ENCODE results near the gene TENM4.

The TENM4 gene

DNA sequence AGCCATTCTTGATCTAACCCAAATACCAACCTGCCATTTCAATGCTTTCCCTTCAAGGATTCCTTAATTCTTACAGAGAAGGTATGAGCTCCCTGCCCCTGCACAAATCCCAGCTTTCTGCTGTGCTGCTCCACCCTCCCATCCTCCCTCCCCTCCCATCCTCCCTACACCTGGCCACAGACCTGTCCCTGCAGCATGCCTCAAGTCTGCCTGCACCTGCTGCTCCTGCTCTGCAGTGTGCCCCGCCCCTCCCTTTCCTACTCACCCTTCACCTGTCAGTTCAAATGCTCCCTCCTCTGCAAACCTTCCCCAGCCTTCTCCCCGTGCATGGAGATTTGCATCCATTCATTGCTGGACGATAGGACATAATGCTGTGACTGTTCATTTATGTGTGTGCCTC, 726.3 kb downstream of the TENM4 start:
- no peak for FAIRE-seq

DNA sequence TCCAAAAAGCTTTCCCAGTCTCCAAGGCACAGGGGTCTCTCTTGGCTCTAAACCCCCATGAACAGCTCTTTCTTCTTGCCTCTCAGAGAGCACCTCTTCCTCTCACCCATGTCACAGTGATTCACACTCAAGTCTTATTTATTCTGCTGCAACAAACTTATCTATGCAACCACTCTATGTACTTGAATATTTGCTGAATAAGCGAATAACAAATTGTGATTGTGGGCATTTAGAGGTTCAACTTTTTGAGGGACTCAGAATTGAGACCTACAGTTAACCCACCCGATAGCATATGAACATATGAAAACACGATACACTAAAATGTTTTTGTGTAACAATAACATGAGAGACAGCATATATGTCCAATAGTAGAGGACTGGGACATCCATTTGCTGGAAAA, 729.1 kb downstream of the TENM4 start:
- no peak for FAIRE-seq

DNA sequence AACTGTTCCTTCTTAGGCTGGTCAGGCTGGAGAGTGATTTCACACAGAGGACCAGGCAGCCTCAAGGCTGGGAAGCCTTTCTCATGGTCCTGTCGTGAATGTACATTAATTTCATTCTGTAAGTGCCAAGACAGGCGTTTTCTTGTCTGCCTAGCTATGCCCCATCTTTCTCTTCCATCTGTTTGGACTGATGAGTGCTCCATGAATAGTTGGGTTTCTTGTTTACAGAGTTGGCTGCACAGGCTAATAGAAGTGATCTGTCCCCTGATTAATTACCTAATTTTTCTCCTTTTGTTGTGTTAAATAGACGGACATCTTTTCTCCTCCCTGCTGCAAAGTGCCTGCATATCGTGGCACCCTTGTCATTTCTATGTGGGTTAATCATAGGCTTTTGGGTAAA, 730.4 kb downstream of the TENM4 start:
- FAIRE-seq, result no peak

DNA sequence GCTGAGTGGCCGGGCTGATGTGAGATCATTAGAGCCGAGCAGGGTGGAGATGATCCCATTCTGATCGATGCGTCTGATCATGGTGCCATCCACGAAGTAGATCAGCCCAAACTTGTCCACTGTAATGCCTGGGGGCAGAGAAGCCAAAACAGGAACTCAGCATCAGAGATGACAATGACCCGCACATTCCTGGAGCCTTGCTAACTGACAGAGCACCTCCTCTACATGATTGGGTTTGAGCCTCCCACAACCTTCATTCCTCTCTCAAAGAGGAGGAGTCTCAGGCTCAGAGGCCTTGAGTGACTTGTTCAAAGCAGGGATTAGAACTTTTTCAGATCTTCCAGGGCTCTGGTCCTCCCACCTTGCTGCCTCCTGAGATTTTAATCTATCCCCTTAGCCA, 732.4 kb downstream of the TENM4 start:
- FAIRE-seq, result no peak

DNA sequence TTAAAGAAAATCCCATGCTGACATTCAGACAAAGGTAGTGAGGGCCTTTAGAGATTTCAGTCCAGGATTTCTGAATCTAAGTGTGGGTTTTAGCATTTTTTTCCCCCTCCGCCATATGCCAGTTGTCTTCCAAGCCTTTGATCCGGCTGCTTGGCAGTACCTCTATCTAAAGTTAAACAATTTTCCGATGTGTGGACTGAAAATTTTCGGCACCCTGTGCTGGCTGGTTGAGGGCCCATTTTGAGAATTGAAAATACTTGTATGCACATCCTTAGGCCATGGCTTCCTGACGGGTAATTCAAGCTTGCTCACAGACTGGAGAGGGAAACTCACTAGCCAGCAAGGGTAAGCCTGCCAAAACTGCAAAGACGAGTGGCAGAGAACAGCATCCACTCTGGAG, 734.3 kb downstream of the TENM4 start:
- no peak for FAIRE-seq

DNA sequence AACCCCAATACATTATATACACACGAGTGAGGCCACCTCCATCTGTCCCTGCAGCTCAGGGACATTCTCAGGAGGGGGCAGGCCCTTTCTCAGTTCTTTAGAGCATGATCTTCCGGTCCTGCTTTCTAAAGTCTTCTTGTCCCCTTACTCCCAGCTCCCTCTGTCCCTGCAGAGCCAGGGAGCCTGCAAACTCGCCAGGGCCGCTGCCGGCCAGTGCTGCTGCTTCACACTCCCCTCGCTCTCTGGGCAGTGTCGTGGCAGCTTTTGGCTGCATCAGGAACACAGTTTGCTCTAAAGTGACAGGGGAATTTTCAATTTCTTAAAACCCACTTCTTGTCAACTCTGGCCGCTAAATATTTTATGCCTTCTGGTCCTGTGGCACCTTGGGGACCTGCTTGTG, 736.0 kb downstream of the TENM4 start:
- no peak for FAIRE-seq

DNA sequence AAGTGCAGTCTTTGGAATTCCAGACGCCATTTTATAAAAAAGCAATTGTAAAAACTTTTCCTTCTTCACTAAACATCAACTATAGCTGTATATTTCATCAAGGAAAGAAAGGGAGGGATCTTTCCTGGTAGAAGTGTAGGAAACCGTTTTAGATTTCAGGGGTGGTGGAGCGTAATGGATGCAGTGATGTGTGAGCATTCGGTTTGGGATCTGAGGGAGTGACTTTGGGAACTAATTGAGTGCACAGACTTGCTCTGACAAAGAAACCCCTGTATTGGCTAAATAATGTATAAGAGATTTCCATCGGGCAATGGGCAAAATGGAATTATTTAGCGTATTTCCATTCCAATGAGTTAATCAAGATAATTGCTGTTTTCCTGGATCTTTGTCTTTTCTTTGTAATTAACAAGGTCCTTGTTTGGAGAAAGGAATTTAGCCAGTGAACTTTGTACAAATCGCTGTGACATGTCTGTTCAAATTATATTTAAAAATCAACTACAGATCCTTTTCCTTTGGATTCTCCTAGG, 741.2 kb downstream of the TENM4 start:
- FAIRE-seq, result no peak

DNA sequence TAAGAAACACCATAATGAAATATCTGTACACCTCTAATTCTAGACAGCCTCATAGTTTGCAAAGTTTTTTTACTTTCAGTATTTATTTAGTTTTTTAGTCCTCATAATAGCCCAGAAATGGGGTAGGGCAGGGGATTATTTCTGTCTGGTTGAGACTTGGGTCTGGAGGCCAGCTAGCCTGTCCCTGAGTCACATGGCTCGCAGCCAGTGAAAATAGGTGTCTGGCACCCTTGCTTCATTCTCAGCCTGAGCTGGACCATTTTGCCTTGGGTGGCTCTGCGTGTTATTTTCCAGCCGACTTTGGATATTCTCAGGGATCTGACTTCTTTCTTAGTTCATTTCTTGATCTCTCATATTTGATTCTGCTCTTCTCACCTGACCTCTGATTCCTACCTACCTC, 742.2 kb downstream of the TENM4 start:
- no peak for FAIRE-seq

DNA sequence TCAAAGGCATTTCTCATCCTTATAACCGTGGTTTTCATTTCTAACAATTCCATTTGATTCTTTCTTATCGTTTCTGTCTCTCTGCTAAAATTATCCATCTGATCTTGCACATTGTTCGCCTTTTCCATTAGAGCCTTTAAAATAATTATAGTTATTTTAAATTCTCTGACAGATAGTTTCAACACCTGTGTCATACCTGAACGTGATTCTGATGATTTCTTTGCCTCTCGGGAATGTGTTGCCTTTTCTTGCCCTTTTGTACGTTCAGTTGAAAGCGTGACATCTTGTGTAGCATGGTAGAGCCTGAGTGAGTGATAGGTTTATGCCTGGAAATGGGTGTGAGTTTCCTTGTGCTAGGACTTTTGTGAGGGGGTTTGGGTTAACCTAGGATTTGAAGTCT, 744.7 kb downstream of the TENM4 start:
- FAIRE-seq, result no peak

DNA sequence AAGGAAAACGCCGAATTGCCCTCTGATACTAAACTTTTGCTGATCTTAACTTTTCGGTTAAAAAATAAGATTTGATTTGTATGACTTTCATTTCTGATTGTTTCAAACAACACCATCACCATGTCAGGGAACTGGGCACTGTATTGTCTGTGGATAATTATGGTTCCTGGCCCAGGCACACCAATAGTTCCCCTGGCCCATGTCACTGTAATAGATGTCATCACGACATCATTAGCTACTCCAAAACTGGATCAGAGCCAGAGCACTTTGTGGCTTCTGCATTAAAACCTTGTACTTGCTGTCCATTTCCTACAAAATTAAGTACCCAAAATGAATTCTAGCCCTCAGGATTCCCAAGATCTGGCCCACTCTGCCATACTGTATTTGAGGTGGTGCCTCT, 746.7 kb downstream of the TENM4 start:
- no peak for FAIRE-seq

DNA sequence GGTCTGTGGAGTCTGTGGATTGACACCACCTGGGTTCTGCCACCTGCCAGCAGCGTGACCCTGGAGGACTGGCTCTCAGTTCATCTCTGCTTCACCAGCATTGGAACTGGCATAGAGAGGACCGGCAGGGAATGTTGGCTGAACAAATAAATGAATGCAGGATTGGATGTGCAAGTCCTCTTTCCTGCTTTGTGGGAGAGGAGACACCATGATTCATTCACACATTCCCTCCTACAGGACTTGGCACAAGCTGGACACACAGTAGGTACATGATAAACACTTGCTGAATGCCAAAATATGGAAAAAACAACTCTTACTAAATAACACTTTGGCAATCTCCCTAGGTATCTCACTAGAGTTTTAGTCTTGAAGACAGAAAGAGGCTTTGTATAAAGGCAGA, 749.6 kb downstream of the TENM4 start:
- no peak for FAIRE-seq

DNA sequence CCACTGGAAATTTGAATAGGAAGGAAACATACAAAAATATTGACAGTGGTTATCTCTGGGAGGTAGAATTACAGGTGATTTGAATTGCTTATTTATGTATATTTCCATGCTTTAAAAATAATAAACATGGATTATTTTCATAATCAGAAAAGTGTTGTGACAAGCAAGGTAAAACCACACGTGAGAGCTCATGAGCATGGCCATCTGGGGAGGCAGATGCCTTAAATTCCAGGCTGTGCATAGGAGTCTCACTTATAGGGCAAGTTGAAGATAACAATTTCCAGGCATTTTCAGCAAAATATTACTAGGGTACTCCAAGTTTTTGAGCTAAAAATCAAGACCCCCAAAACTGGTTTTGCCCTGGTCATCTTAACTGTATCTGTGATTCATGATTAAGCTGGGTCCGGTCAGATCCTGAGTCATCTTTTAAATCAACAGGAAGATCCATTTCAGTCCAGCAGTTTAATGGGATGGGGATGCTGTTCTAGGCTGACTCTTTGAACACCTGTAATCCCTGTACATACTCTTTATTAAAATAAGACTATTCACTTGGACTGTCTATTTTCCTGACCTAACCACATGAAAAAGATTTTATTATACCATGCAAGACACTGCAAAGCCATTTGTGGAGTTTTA, 750.4 kb downstream of the TENM4 start:
- no peak for FAIRE-seq

DNA sequence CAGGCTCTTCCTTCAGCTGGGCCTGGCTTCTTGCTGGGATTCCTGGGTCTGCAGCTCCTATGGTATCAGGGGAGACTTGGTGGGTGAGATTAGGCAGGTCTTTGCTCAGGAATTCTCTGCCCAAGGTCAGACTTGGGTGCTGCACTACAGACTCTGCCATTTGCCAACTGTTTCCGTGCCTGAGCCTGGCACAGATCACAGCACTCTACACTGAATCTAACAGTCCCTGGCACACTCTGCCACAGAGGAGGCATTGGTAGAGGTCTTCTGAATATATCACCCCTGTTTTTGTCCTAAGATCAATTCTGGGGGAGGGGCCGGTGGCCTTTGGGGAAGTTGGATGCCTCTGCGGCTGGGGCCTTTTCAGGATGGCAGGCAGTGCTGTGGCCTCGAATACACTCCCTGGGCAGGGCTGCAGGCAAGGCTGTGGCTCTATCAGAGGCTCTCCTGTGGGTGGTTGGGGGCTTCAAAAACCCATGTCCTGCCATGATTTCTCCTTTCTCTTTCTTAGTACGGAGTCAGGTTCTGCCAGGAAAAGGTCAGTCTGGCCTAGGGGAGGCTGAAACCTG, 751.2 kb downstream of the TENM4 start:
- FAIRE-seq, result no peak

DNA sequence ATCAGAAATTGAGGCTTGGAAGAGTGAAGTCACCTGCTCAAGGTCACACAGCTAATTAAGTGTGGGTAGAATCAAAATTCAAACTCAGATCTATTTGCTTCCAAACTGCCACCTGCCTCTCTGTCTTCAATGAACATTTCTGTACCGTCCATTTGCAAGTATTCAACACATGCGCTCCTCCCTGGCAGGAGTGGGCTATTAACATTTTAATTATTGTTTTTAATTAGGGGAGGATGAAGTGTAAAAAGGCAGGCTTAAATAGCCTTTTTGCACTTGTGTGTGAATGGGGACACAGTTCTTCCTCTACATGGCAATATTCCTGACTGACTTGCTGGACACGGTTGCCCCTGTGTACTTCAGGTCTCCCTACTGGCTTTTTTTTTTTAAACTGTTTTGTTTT, 751.7 kb downstream of the TENM4 start:
- no peak for FAIRE-seq

DNA sequence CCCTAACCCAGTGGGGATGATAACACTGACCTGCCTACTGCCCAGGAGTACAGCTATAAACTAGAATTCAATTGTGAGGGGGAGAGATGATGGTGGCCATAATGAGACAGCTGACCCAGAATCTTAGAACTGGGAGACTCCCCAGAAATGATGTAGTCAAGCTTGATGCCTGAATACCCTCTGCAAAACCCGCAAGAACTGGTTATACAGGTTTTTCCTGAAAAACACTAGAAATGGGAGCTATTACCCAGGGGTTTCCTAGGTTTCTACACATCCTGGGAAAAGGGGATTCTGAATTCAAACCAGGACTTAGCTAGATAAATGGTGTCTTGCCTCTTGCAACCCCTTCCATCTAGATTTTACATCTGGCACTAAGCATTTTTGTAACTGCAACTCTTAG, 752.4 kb downstream of the TENM4 start:
- FAIRE-seq, result no peak

DNA sequence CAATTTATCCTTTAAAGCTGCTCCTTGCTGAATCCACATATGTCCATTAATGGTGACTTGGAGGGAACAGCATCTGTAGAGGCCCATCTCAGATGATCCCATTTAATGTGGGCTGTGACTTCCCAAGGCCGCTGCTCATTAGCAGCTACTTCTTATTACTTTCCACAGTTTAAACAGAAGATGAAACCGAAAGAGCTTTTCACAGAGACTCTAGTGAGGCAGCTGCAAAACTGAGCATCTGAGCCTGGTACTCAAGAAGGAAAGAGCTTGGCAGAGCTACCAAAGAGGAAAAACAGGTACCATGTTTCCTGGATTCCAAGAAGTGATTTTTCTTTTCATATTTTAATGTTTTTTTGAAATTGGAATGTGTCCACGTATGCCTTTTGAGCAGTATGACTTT, 755.7 kb downstream of the TENM4 start:
- FAIRE-seq, result no peak

DNA sequence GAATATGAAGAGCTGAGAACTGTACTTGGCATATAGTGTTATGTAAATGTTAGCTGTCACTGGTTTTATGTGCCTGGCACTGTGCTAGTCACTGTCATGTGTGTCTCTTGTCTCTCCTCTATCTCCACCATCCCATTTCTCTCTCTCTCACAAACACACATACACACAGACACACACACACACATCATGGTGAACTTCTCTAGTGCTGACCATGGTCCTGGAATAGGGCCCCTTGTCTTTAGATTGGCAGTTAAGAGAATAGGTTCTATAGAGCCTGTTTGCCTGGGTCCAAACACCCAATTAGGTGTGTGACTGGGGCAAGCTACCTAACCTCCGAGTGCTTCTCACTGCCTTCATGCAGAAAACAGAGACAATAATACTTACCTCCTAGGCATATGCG, 756.5 kb downstream of the TENM4 start:
- FAIRE-seq, result no peak

DNA sequence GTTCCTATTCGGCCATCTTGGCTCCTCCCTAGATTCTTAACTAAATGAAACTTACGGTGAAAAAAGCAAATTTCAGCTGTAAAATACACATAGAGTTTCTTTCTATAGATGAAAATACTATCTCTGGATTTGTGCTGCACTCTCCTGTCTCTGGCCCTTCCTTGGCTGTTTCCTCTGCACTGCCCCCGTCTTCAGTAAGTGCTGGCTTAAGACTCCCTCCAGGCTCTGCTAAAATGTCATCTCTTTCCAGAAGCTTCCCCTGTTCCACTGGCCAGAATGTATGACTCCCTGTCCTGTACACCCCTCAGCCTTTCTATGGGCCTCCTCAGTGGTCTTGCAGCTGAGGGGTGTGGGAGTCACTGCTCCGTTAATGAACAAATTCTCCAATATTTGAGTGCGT, 757.1 kb downstream of the TENM4 start:
- FAIRE-seq, result no peak

DNA sequence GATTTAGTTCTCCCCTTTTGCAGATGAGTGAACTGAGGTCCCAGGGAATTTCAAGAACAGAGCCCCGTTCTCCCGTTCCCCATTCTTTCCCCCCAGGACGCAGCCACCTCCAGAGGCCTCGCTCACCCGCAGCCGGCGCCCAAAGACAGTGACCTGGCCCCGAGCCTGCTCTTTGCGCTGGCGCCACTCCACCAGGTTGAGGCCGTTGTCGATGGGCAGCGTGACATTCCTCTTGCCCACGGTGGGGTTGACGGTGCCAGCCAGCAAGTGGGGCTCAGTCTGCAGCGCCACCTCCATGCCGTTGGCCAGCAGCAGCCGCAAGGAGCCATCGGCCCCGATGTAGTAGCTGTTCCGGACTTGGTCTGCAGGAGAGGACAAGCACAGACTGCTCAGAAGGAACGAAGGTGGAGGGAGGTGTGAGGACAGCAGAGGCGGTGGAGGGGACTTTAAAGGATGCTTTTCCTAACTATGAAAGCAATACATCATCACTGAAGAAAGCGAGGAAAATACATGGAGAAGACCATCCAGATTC, 764.7 kb downstream of the TENM4 start:
- no peak for FAIRE-seq

DNA sequence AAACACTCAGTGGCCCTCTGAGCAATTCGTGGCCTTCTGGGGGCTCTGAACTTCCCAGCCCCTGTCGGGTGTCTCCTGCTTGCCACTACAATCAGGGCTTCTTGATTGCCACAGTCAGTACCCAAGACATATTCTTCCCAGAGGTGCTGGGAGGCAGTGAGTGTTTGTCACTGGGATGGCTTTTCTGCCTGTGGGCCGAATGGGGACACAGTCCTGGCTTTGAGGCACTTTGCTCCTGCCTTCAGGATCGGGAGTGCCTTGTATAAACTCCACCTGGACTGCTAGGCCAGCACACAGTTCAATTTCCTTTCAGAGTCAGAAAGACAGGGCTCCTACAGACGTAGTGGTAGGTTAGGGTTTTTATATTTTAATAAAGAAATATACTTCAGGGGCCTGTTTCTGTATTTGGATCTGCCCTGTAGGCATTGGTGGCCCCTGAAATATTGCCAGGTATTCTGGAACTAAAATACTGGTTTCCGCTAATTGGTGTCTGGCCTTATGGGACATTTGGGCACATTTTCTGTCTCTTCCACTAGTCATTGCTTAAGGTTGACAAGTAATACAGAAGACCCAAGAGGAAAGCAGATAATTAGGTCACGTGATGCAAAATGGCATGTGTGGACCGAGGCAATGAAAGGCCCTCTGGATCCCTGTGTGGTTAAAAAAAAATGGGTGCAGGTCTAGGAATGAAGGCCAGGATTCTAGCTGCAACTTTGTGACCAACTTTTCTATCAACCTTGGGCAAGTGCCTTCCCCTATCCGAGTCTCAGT, 767.8 kb downstream of the TENM4 start:
- FAIRE-seq, result no peak

DNA sequence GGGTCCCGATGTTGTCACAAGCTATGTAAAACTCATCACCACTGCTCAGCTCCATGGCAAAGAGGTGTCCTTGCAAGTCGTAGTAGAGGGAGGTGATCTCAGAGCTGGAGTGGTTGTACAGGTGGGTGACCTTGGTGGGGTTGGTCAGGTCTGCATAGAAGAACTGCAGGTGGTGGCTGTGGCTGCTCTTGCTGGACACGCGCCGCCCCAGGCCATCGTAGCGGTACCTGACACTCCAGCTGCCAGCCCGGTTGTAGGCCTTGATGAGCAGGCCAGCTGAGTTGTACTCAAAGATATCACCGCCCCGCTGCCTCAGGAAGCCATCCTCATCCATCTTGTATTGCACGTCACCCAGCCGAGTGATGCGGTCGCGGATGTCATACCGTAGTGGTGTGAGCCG, 771.6 kb downstream of the TENM4 start:
- FAIRE-seq, result no peak

DNA sequence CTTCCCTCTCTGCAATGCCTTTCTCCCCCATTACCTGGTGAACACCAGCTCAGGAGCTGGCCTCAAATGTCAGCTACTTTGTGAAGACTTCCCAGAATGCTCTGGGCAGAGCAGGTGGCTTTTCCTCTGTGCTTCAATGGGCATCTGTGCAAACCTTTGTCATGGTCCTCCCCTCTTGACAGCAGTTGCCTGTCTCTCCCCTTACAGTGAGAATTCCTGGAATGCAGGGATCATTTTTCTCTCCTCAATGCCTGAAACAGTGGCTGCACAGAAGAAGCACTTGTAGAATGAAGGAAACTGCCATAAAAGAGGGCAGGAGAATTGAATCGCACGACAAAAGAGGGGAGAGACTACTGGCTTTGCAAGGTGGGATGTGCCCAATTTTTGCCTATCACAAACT, 773.4 kb downstream of the TENM4 start:
- FAIRE-seq, result no peak

DNA sequence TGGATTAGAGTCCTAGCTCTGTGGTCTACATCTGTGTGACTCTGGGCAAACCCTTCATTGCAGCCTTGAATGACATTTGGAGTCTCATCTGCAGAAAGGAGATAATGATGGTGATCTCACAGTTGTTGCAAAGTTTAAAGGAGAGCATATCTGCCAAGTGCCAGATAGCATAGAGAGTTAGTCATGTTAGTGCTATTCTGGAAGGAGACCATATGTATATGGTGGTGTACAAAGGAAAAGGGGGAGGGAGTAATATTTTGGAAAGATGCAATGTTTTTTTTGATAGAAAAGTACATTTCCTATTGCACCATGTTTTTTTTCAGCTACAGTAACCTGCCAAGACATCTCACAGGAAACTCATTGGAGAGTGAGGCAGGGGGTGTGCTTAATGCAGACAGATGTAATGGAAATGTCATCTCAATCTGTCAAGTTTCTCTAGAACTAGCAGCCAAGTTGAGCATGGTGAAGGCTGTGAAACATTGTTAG, 774.1 kb downstream of the TENM4 start:
- no peak for FAIRE-seq

DNA sequence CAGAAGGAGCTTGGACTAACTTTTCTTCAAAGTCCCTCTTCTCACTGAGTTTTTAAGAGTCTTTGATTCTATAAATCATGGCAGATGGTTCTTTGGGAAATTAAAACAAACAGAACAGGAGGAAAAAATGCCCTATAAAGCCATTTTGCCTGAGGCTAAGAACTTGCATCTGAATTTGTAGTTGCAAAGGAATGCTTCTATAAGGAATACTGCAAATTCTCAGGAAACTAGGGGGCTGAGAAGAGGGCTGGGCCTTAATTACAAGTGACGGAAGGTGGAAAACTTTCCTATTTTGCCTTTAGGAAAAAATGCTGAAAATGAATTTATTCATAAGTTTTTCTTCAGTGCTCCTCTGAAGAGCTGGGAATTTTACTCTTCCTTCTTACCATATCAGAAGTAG, 776.2 kb downstream of the TENM4 start:
- no peak for FAIRE-seq
